ENCODE results near the gene SLC29A1. TPM values are rescaled to one million over a fixed set of nuclear protein-coding genes. Genes with fewer than 3 reads are reported as not detected.
A peak's percentile ranks its signal among the peaks of the same experiment; 100 is the strongest.

The SLC29A1 gene
- total and polyA plus RNA-seq, 9 of the 15 experiments (the other 6 are each of a cell fraction or from before 2014, with no cell fraction given): 18.9 to 170 (median 57.7) TPM

DNA sequence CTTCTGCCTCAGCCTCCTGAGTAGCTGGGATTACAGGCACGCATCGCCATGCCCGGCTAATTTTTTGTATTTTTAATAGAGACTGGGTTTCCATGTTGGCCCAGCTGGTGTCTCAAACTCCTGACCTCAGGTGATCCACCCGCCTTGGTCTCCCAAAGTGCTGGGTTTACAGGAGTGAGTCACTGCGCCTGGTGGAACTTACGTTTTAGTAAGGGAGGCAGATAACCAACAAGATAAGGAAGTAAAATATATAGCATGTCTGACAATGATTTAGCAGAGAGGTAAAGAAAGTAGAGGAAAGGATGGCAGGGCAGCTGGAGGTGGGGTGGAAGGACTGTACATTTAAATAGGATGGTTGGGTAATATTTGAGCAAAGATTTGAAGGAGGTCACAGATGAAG lies 19.4 kb upstream of the SLC29A1 start (continued):
- TF ChIP-seq TBP (optimal IDR thresholded peaks at IDR 0.05; ENCODE audit: low read depth, low read length) (no peak), IFI16 (CRISPR knock-in tag; IDR thresholded peaks at IDR 0.05) (no peak), MCM2 (IDR thresholded peaks at IDR 0.05; ENCODE audit: low read depth) (no peak), NFE2L1 (tag; IDR thresholded peaks at IDR 0.05; ENCODE audit: borderline replicate concordance, low read depth) (no peak), PHF21A (IDR thresholded peaks at IDR 0.05; ENCODE audit: borderline replicate concordance, low read depth) (no peak; the same call in 1 of the 2 replicates), NFIC (IDR thresholded peaks at IDR 0.05) (no peak), HNRNPL (IDR thresholded peaks at IDR 0.05; ENCODE audit: low read depth, low read length) (no peak), SMARCC2 (IDR thresholded peaks at IDR 0.05; ENCODE audit: low read depth) (peak; percentile 83; the same call in 1 of the 2 replicates), CBX1 (IDR thresholded peaks at IDR 0.05; ENCODE audit: low read depth) (no peak), ADNP (tag; IDR thresholded peaks at IDR 0.05) (peak; percentile 65; the same call in 1 of the 2 replicates), BACH1 (tag; IDR thresholded peaks at IDR 0.05) (no peak), PPARD (CRISPR knock-in tag; IDR thresholded peaks at IDR 0.05) (no peak), TCF3 (CRISPR knock-in tag; IDR thresholded peaks at IDR 0.05) (0 out of 2 replicates have a peak, but pooled peaks have one; percentile 13), TGIF2 (CRISPR knock-in tag; IDR thresholded peaks at IDR 0.05) (no peak), ZNF583 (CRISPR knock-in tag; IDR thresholded peaks at IDR 0.05) (no peak), BRD9 (IDR thresholded peaks at IDR 0.05; ENCODE audit: low read depth, partially characterized antibody) (no peak), GABPB1 (CRISPR knock-in tag; IDR thresholded peaks at IDR 0.05) (no peak), TEAD4 (IDR thresholded peaks at IDR 0.05; ENCODE audit: low read length) (peak; percentile 50; the same call in 1 of the 2 replicates), TEAD4 (CRISPR knock-in tag; IDR thresholded peaks at IDR 0.05; ENCODE audit: borderline replicate concordance) (no peak), KDM2B (CRISPR knock-in tag; IDR thresholded peaks at IDR 0.05) (no peak), GATAD2A (IDR thresholded peaks at IDR 0.05) (0 out of 2 replicates have a peak, but pooled peaks have one; percentile 18), HDAC2 (IDR thresholded peaks at IDR 0.05) (peak; percentile 27; the same call in 1 of the 2 replicates), CEBPG (CRISPR knock-in tag; IDR thresholded peaks at IDR 0.05) (no peak), CEBPG (tag; conservative IDR thresholded peaks at IDR 0.05 in 1 of 2, IDR thresholded peaks at IDR 0.05 in 1 of 2) (peak in 1 of 2 experiments; percentile 19; a peak in 1 of 4 replicates), ZNF12 (CRISPR knock-in tag; IDR thresholded peaks at IDR 0.05) (no peak), ZNF133 (CRISPR knock-in tag; IDR thresholded peaks at IDR 0.05) (no peak)
- TF ChIP-seq, protein P1, sequence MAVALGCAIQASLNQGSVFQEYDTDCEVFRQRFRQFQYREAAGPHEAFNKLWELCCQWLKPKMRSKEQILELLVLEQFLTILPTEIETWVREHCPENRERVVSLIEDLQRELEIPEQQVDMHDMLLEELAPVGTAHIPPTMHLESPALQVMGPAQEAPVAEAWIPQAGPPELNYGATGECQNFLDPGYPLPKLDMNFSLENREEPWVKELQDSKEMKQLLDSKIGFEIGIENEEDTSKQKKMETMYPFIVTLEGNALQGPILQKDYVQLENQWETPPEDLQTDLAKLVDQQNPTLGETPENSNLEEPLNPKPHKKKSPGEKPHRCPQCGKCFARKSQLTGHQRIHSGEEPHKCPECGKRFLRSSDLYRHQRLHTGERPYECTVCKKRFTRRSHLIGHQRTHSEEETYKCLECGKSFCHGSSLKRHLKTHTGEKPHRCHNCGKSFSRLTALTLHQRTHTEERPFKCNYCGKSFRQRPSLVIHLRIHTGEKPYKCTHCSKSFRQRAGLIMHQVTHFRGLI (CRISPR knock-in tag; IDR thresholded peaks at IDR 0.05): no peak
- TF ChIP-seq, protein P2, sequence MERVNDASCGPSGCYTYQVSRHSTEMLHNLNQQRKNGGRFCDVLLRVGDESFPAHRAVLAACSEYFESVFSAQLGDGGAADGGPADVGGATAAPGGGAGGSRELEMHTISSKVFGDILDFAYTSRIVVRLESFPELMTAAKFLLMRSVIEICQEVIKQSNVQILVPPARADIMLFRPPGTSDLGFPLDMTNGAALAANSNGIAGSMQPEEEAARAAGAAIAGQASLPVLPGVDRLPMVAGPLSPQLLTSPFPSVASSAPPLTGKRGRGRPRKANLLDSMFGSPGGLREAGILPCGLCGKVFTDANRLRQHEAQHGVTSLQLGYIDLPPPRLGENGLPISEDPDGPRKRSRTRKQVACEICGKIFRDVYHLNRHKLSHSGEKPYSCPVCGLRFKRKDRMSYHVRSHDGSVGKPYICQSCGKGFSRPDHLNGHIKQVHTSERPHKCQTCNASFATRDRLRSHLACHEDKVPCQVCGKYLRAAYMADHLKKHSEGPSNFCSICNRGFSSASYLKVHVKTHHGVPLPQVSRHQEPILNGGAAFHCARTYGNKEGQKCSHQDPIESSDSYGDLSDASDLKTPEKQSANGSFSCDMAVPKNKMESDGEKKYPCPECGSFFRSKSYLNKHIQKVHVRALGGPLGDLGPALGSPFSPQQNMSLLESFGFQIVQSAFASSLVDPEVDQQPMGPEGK (CRISPR knock-in tag; IDR thresholded peaks at IDR 0.05; ENCODE audit: borderline replicate concordance): no peak
- TF ChIP-seq, protein P3, sequence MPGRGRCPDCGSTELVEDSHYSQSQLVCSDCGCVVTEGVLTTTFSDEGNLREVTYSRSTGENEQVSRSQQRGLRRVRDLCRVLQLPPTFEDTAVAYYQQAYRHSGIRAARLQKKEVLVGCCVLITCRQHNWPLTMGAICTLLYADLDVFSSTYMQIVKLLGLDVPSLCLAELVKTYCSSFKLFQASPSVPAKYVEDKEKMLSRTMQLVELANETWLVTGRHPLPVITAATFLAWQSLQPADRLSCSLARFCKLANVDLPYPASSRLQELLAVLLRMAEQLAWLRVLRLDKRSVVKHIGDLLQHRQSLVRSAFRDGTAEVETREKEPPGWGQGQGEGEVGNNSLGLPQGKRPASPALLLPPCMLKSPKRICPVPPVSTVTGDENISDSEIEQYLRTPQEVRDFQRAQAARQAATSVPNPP (IDR thresholded peaks at IDR 0.05; ENCODE audit: borderline replicate concordance, insufficient read depth, insufficient read length): no peak
